ENCODE measurements around the gene CIAPIN1.

DNA sequence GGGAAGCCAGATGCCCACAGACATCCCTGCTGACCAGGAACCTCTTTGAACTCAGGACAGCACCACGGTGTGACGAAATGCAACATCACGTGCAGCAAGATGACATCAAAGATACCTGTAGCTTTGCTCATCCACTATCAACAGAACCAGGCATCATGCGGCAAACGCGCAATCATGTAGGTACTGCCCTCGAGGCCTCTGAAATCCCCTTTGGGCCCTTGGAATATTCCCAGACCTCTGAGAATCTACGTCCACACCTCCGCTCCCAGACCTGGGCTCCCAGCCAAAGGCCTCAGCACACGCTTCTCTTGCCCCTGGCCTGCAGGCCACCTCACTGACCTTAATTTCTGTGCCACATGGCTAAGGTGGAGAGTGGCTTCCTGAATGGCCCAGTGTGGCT, 67.6 kb downstream of the CIAPIN1 start:
- TF ChIP-seq POLR2A (IDR thresholded peaks at IDR 0.05) = no peak
- TF ChIP-seq, protein P1, sequence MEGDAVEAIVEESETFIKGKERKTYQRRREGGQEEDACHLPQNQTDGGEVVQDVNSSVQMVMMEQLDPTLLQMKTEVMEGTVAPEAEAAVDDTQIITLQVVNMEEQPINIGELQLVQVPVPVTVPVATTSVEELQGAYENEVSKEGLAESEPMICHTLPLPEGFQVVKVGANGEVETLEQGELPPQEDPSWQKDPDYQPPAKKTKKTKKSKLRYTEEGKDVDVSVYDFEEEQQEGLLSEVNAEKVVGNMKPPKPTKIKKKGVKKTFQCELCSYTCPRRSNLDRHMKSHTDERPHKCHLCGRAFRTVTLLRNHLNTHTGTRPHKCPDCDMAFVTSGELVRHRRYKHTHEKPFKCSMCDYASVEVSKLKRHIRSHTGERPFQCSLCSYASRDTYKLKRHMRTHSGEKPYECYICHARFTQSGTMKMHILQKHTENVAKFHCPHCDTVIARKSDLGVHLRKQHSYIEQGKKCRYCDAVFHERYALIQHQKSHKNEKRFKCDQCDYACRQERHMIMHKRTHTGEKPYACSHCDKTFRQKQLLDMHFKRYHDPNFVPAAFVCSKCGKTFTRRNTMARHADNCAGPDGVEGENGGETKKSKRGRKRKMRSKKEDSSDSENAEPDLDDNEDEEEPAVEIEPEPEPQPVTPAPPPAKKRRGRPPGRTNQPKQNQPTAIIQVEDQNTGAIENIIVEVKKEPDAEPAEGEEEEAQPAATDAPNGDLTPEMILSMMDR (IDR thresholded peaks at IDR 0.05) = no peak

Measured in uterus (tissue), 2 donors.